DLD1 (cell line): ENCODE data around the gene PGM1.
"Not testable (repeated sequence)": the region's sequence is repeated elsewhere in the genome, so short reads cannot be mapped to it uniquely, and the experiment has no call there.

ENCODE experiments used
- in situ Hi-C: cut with HindIII; loops from 2 replicates; pipeline ENCODE4 v1.10.0; 2017; ENCODE audit warnings: low sequenced_read_pairs

The PGM1 gene

GRCh38 chr1:63593303-63593885, at the start of gene PGM1:
Gene PGM1 (plus strand): TSS chr1:63593411. CDS start chr1:63593489, 78 bp downstream.
- in situ Hi-C loops: no loop called here

- in situ Hi-C loops: no loop called here
These were observed 47.4 kb upstream of the PGM1 start for GRCh38 chr1:63545780-63546179.

DNA sequence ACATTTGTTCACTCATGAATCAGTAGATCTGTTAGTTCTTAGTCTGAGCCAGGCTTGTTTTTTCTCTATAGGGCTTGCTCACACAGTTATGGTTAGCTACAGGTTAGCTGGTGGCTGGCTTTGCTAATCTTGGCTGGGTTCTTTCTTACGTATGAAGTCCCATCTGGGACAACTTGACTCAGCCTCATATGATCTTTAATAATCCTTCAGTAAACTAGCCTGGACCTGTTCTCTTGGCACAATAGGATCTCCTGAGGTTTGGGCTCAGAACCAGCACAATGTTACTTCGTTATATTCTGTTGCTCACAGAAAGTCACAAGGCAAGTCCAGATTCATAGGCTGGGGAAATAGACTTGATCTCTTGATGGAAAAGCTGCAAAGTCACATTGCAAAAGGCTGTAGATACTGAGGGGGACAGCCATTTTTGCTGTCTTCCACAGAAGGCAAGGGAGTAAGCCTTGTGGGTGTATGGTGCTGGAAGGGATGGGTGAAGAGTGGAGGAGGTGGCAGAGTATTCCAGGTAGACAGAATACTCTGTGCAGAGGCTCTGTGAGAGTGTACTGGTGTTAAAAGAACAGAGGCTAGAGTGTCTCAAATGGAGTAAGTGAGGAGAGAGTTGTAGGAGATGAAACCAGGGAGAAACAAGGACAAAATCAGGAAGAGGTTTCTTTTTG, 45.5 kb upstream of the PGM1 start:
- in situ Hi-C loops: no loop called here

GRCh38 chr1:63548303-63548702, 44.9 kb upstream of the PGM1 start:
- in situ Hi-C loops: no loop called here

DNA sequence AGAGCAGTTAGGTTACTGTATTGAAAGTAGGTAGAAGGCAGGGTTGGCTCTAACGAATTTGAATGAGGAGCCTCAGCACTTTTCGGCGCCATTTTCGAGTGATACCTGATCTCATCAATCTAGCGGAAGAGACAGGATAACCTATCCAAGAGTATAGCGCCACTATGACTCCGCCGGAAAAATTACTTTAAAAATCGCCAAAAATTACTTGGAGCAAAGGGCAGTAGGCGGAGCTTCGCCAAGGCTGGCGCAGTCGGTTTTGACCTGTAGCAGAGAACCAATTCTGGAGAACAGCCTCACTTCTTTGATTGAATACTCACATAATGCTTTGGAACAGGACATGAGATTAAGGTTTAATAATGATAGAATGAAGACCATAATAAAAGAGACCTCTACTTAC, 44.3 kb upstream of the PGM1 start:
- in situ Hi-C loops: no loop called here

- in situ Hi-C loops: no loop called here
These were observed 37.7 kb upstream of the PGM1 start for GRCh38 chr1:63555480-63555879.

DNA sequence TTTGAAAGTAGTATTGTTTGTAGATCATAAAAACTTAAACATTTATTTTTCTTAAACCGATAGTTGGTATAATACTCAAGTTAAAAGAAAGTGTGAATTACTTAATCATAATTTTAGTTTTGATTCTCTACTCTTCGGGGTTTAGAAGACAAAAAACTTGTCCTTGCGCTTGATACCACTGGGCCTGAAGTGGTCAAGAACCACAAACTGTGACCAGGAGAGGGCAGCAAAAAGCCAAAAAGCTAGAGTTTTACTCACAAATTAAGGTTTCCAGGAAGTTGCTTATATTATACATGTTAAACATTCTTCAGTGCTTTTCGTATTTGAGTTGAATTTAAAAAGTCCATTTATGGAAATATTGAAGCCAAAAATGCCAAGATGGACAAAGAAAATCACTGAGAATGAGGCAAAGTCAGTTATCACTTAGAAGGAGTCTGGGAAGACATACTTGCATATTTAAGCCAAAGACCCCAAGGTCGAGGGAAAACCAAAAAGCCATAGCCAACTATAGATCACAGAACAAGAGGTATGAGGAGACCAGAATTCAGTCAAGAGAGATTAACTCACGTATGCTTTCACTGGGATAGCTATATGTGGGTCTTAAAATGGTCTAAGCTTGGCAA, 35.7 kb upstream of the PGM1 start:
- in situ Hi-C loops: no loop called here

DNA sequence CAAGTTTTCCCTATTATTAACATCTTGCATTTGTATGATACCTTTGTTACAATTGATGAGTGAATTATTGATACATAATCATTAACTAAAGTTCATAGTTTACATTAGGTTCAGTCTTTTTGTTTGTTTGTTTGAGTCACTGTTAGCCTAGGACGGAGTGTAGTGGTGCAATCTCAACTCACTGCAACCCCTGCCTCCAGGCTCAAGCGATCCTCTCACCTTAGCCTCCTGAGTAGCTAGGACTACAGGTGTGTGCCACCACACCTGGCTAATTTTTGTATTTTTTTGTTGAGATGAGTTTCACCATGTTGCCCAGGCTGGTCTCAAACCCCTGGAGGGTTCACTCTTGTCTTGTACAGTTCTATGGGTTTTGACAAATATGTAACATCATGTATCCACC, 33.9 kb upstream of the PGM1 start:
- in situ Hi-C loops: no loop called here

GRCh38 chr1:63563745-63564144, 29.5 kb upstream of the PGM1 start:
- in situ Hi-C loops: no loop called here

- in situ Hi-C loops: no loop called here
These were observed 24.1 kb upstream of the PGM1 start for GRCh38 chr1:63569068-63569467.

- in situ Hi-C loops: no loop called here
These were observed 23.4 kb upstream of the PGM1 start for GRCh38 chr1:63569640-63570316.

- in situ Hi-C loops: not testable (repeated sequence)
These were observed 20.5 kb upstream of the PGM1 start for GRCh38 chr1:63572686-63573085.

DNA sequence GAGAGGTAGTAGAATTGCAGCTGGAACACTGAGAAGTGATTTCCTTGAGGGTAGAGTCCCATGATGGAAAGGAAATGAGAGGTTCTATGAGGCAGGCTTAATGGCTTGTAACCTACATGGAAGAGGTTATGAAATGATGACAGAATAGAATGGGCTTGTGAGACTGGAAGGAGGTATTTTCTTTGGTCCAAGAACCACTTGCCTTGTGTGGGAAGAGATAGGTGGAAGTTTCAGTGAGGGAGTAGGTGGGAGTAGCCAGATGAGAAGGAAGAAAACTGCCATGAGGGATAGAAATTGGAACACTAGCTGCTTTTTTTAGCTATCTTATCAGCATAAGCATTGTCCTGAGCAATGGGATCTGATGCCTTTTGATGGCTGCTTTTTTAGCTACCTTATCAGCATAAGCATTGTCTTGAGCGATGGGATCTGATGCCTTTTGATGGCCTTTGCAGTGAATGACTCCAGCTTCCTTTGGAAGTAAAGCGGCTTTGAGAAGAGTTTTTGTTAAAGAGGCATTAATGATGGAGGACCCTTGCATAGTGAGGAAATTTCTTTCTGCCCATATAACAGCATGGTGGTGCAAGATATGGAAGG, 18.9 kb upstream of the PGM1 start:
- in situ Hi-C loops: not testable (repeated sequence)

- in situ Hi-C loops: no loop called here
These were observed 17.8 kb upstream of the PGM1 start for GRCh38 chr1:63575340-63575826.

DNA sequence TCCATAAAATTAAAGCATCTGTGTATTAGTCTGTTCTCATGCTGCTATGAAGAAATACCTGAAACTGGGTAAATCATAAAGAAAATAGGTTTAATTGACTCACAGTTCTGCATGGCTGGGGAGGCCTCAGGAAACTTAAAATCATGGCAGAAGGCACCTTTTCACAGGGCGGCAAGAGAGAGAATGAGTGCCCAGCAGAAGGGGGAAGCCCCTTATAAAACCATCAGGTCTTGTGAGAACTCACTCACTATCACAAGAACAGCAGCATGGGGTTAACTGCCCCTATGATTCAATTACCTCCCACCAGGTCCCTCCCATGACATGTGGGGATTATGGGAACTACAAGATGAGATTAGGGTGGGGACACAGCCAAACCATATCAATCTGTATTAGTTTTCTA, 6.9 kb upstream of the PGM1 start:
- in situ Hi-C loops: not testable (repeated sequence)

- in situ Hi-C loops: no loop called here
These were observed 3.0 kb upstream of the PGM1 start for GRCh38 chr1:63590166-63590560.

GRCh38 chr1:63592536-63593302, 492 bp upstream of the PGM1 start:
- in situ Hi-C loops: no loop called here

DNA sequence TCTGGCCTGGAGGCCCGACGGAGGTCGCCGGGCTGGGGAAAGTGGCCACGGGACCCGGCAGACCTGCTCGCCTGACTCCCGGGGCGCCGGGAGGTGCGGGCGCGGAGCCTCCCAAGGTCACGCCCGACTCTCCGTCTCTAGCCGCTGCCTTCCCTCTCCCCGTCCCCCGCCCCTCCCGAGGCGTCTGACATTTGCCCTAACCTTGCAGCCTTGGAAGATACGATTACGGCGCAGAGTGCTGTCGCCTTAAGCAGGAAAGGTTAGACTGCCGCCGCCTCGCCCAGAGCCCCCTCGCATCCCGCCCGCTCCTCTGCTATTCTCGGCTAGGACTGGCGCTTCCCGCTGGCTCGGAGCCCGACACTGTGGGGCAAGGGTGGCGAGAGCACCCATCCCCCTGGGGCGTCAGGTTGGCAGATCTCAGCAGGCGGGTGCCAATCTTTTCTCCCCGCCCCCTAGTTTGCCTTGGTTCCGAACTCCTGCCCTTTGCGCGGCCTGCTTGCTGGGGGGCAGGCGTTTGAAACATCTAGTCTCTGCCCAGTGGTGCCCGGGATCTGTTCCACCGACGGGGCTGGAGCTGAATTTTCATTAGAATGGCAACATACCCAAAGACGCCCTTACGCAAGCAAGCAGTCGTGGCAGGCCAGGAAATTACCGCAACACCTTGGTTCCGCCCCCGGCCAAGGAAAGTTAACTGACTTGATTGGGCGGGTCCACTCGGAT, 835 bp downstream of the PGM1 start:
- in situ Hi-C loops: no loop called here

- in situ Hi-C loops: no loop called here
These were observed 2.2 kb downstream of the PGM1 start for GRCh38 chr1:63595435-63595834.

DNA sequence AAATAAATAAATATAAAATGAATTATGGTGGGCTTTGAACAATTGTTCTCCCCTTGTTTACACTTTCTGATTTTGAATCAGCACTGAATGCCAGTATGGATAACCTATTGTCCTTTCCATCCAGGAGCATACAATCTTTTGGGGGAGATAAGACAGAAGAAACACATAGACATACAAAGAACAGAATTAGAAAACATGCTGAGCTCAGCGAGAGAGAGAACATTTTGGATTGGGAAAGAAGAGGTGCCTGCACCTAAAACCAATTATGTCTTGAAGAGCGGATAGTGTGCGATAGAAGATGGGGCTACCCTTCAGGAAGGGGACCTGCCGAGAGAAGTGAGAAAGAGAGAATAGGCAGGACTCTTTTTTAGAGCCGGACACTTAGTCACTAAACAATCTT, 6.6 kb downstream of the PGM1 start:
- in situ Hi-C loops: no loop called here
